ENCODE measurements around the gene PLCB1.

Gene PLCB1

GRCh38 chr20:8877294-8877693, 745.2 kb downstream of the PLCB1 start:
- H3K4me2 ChIP-seq (ENCODE audit: low read depth, low read length, poor library complexity, severe bottlenecking): no peak overlapping the region
- peaks cover 6% of the 10 kb centered on the region; the same call in 1 of the 2 replicates for H3K36me3 ChIP-seq (ENCODE audit: insufficient read depth, low read length)
- H3K27me3 ChIP-seq (ENCODE audit: insufficient read depth, low read length, poor library complexity, severe bottlenecking): no peaks in the 10 kb centered on the region
- no peaks in the 10 kb centered on the region for H3F3A ChIP-seq (ENCODE audit: low read depth)
- H3K9me2 ChIP-seq (replicated peaks; ENCODE audit: low read depth, low read length): no peaks in the 10 kb centered on the region
- H2AFZ ChIP-seq (ENCODE audit: low read length): no peak overlapping the region
- no peak overlapping the region for H3K9ac ChIP-seq (ENCODE audit: low read depth, low read length, poor library complexity, severe bottlenecking)
- TF ChIP-seq EZH2phosphoT487 (IDR thresholded peaks at IDR 0.05; ENCODE audit: borderline replicate concordance) (no peak), CTCF (conservative IDR thresholded peaks at IDR 0.05; ENCODE audit: low read length) (no peak)
- H4K20me1 ChIP-seq (ENCODE audit: insufficient read depth, low read length, poor library complexity, severe bottlenecking): no peaks in the 10 kb centered on the region
- H3K4me1 ChIP-seq (ENCODE audit: insufficient read depth, low read length, poor library complexity, severe bottlenecking): no peaks in the 10 kb centered on the region
- no peak overlapping the region for H3K4me3 ChIP-seq (ENCODE audit: low read length, poor library complexity, severe bottlenecking)
- no peaks in the 10 kb centered on the region for H3K9me3 ChIP-seq (ENCODE audit: insufficient read depth, low read depth, low read length)
- no peaks in the 10 kb centered on the region for H3K79me2 ChIP-seq (ENCODE audit: insufficient read depth, low read length)

GRCh38 chr20:8879669-8880068, 747.6 kb downstream of the PLCB1 start:
- Histone ChIP-seq H3K4me1 (ENCODE audit: insufficient read depth, low read length, poor library complexity, severe bottlenecking) (no peaks in the 10 kb centered on the region), H3K27me3 (ENCODE audit: insufficient read depth, low read length, poor library complexity, severe bottlenecking) (no peaks in the 10 kb centered on the region), H3F3A (ENCODE audit: low read depth) (no peaks in the 10 kb centered on the region), H4K20me1 (ENCODE audit: insufficient read depth, low read length, poor library complexity, severe bottlenecking) (no peaks in the 10 kb centered on the region), H3K36me3 (ENCODE audit: insufficient read depth, low read length) (peaks cover 6% of the 10 kb centered on the region; the same call in 1 of the 2 replicates), H2AFZ (ENCODE audit: low read length) (no peak overlapping the region), H3K4me2 (ENCODE audit: low read depth, low read length, poor library complexity, severe bottlenecking) (no peak overlapping the region), H3K9me2 (replicated peaks; ENCODE audit: low read depth, low read length) (no peaks in the 10 kb centered on the region), H3K9me3 (ENCODE audit: insufficient read depth, low read depth, low read length) (no peaks in the 10 kb centered on the region), H3K4me3 (ENCODE audit: low read length, poor library complexity, severe bottlenecking) (no peak overlapping the region), H3K9ac (ENCODE audit: low read depth, low read length, poor library complexity, severe bottlenecking) (no peak overlapping the region), H3K79me2 (ENCODE audit: insufficient read depth, low read length) (no peaks in the 10 kb centered on the region)
- TF ChIP-seq EZH2phosphoT487 (IDR thresholded peaks at IDR 0.05; ENCODE audit: borderline replicate concordance) (no peak), CTCF (conservative IDR thresholded peaks at IDR 0.05; ENCODE audit: low read length) (no peak)

GRCh38 chr20:8880085-8880853, 748.2 kb downstream of the PLCB1 start:
- no peaks in the 10 kb centered on the region for H3K27me3 ChIP-seq (ENCODE audit: insufficient read depth, low read length, poor library complexity, severe bottlenecking)
- H3F3A ChIP-seq (ENCODE audit: low read depth): no peaks in the 10 kb centered on the region
- TF ChIP-seq CTCF (conservative IDR thresholded peaks at IDR 0.05; ENCODE audit: low read length): no peak
- no peak for TF ChIP-seq EZH2phosphoT487 (IDR thresholded peaks at IDR 0.05; ENCODE audit: borderline replicate concordance)
- H3K4me2 ChIP-seq (ENCODE audit: low read depth, low read length, poor library complexity, severe bottlenecking): no peak overlapping the region
- no peaks in the 10 kb centered on the region for H3K9me3 ChIP-seq (ENCODE audit: insufficient read depth, low read depth, low read length)
- no peak overlapping the region for H2AFZ ChIP-seq (ENCODE audit: low read length)
- peaks cover 6% of the 10 kb centered on the region; the same call in 1 of the 2 replicates for H3K36me3 ChIP-seq (ENCODE audit: insufficient read depth, low read length)
- H4K20me1 ChIP-seq (ENCODE audit: insufficient read depth, low read length, poor library complexity, severe bottlenecking): no peaks in the 10 kb centered on the region
- no peak overlapping the region for H3K9ac ChIP-seq (ENCODE audit: low read depth, low read length, poor library complexity, severe bottlenecking)
- no peak overlapping the region for H3K4me3 ChIP-seq (ENCODE audit: low read length, poor library complexity, severe bottlenecking)
- no peaks in the 10 kb centered on the region for H3K4me1 ChIP-seq (ENCODE audit: insufficient read depth, low read length, poor library complexity, severe bottlenecking)
- no peaks in the 10 kb centered on the region for H3K79me2 ChIP-seq (ENCODE audit: insufficient read depth, low read length)
- H3K9me2 ChIP-seq (replicated peaks; ENCODE audit: low read depth, low read length): no peaks in the 10 kb centered on the region
